ENCODE data around the gene RGS3.

RGS3 gene

DNA sequence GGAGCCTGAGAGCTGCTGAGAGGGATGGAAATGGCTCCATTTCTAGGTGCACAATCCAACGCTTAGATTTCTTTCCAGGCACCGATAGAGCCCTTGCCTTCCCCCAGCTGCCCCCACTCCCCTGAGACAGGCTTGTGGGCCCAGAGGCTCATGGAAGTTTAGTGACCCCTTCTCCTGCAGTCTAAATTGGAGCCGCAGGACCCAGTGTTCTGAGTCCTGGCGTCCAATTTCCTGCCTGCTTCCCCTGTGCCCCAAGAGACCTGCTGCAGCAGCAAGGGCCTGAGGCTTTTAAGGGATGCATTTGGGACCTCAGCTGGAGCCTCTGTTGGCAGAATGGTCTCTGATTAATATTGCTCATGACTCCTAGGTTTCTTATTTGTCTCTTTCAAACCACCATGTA, 61.7 kb downstream of the RGS3 start:
- Histone ChIP-seq H3K27ac (ENCODE audit: low read length) (no peak overlapping the region), H3K27me3 (ENCODE audit: low read depth, low read length) (no peaks in the 10 kb centered on the region), H3K36me3 (ENCODE audit: control insufficient read depth in 1 of 2, insufficient read depth in 2 of 2, low read length in 2 of 2) (peaks cover 0 to 6% of the 10 kb centered on the region in 2 donors), H3K4me1 (ENCODE audit: control insufficient read depth in 1 of 2, insufficient read depth in 2 of 2, low read length in 2 of 2) (peaks cover 44 to 58% of the 10 kb centered on the region in 2 donors), H3K9me3 (ENCODE audit: control insufficient read depth in 1 of 2, low read length in 2 of 2) (no peaks in the 10 kb centered on the region), H3K4me3 (ENCODE audit: low read depth in 1 of 2, low read length in 2 of 2) (no peak overlapping the region)

DNA sequence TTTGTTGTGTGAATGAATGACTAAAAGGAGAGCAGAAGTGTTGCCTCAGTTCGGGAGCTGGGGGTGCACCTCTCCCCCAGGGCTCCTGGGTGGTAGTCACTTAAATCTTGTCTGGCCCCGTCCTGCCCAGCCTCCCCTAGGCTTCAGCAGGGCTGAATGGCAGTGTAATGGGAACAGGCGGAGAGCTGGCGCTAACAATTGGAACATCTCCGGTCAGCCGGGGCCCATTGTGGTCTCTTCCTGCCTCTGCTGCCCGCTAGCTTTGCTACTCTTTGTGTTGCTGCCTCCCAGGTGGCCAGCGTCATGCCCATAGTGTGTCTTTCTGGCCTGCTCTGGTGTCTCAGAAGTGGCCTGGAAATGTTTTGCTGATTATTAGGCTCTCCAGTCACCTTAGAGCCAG, 62.3 kb downstream of the RGS3 start:
- Histone ChIP-seq H3K36me3 (ENCODE audit: control insufficient read depth in 1 of 2, insufficient read depth in 2 of 2, low read length in 2 of 2) (peaks cover 3 to 6% of the 10 kb centered on the region in 2 donors), H3K4me1 (ENCODE audit: control insufficient read depth in 1 of 2, insufficient read depth in 2 of 2, low read length in 2 of 2) (peaks cover 44 to 58% of the 10 kb centered on the region in 2 donors)

DNA sequence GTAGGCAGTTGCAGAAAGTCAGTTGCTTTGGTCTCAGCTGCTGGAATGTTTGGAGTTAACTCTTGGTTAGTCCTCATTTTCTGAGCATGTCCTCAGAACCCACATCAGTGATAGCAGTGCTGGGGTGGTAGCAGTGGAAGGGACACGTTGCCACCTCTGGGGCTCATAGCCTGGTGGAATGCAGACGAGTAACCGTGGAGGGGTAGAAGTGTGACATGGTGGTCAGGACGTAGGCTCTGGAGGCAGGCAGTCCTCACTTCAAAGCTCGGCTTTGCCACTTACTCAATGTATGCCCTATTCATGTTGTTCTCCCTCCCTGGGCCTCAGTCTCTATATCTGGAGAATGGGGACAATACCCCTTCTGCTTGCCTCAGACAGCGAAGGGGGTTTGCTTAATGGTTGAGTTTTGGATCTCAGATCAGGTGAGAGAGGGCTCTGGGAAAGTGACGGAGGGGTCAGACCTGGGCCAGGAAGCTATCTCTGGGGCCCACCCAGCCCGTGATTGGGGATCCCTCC, 62.8 kb downstream of the RGS3 start:
- peaks cover 44 to 58% of the 10 kb centered on the region in 2 donors for H3K4me1 ChIP-seq (ENCODE audit: control insufficient read depth in 1 of 2, insufficient read depth in 2 of 2, low read length in 2 of 2)
- no peaks in the 10 kb centered on the region for H3K27me3 ChIP-seq (ENCODE audit: low read depth, low read length)
- H3K36me3 ChIP-seq (ENCODE audit: control insufficient read depth in 1 of 2, insufficient read depth in 2 of 2, low read length in 2 of 2) = peaks cover 6% of the 10 kb centered on the region in 2 donors
- H3K27ac ChIP-seq (ENCODE audit: low read length) = no peak overlapping the region
- H3K9me3 ChIP-seq (ENCODE audit: control insufficient read depth in 1 of 2, low read length in 2 of 2) = no peaks in the 10 kb centered on the region
- no peak overlapping the region for H3K4me3 ChIP-seq (ENCODE audit: low read depth in 1 of 2, low read length in 2 of 2)

More for the DNA sequence above, 62.3 kb downstream of the RGS3 start:
- H3K4me3 ChIP-seq (ENCODE audit: low read depth in 1 of 2, low read length in 2 of 2) = no peak overlapping the region
- no peaks in the 10 kb centered on the region for H3K27me3 ChIP-seq (ENCODE audit: low read depth, low read length)
- no peak overlapping the region for H3K27ac ChIP-seq (ENCODE audit: low read length)
- no peaks in the 10 kb centered on the region for H3K9me3 ChIP-seq (ENCODE audit: control insufficient read depth in 1 of 2, low read length in 2 of 2)

DNA sequence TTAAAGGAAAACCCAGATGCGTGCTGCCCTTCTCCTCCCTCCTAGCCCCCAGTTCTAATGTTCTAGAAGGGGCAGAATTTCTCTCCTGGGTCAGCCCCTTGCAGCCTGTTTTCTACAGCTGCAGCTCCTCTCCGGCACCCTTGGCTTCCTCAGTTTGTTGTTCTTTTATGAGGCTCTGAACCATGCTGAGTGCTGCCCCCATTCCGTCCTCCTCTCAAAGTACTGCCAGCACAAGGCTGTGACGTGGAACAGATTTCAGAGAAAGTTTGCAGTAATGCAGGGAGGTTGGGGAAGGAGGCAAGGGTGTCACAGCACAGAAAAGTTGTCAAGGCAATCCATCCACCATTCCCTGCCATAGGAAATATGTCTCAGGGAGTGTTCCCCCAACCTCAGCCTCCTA, 63.3 kb downstream of the RGS3 start:
- Histone ChIP-seq H3K4me3 (ENCODE audit: low read depth in 1 of 2, low read length in 2 of 2) (no peak overlapping the region), H3K9me3 (ENCODE audit: control insufficient read depth in 1 of 2, low read length in 2 of 2) (no peaks in the 10 kb centered on the region), H3K4me1 (ENCODE audit: control insufficient read depth in 1 of 2, insufficient read depth in 2 of 2, low read length in 2 of 2) (peaks cover 39 to 55% of the 10 kb centered on the region in 2 donors), H3K27ac (ENCODE audit: low read length) (no peak overlapping the region), H3K36me3 (ENCODE audit: control insufficient read depth in 1 of 2, insufficient read depth in 2 of 2, low read length in 2 of 2) (peaks cover 6% of the 10 kb centered on the region in 2 donors), H3K27me3 (ENCODE audit: low read depth, low read length) (no peaks in the 10 kb centered on the region)

DNA sequence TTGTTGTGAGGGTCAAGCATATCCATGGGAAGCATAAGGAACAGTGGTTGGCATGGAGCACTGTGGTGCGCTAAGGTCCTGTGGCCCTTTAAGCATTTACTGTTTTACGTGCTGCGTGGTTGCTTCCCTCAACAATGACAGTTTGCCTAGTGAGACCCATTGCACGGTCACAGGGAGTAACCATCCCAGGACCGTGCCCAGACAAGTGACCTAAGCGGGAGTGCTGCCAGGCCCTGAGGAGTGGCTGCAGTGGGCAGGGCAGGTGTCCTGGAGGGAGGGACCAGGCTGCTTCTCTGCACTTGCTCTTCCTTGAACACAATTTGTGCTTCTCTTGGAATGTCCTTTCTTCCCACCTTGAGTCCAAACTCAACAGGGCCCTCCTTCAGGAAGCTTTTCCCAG, 64.6 kb downstream of the RGS3 start:
- no peaks in the 10 kb centered on the region for H3K9me3 ChIP-seq (ENCODE audit: control insufficient read depth in 1 of 2, low read length in 2 of 2)
- H3K4me1 ChIP-seq (ENCODE audit: control insufficient read depth in 1 of 2, insufficient read depth in 2 of 2, low read length in 2 of 2) = peaks cover 28 to 43% of the 10 kb centered on the region in 2 donors
- H3K27me3 ChIP-seq (ENCODE audit: low read depth, low read length) = no peaks in the 10 kb centered on the region
- peaks cover 6% of the 10 kb centered on the region in 2 donors for H3K36me3 ChIP-seq (ENCODE audit: control insufficient read depth in 1 of 2, insufficient read depth in 2 of 2, low read length in 2 of 2)
- H3K27ac ChIP-seq (ENCODE audit: low read length) = no peak overlapping the region
- H3K4me3 ChIP-seq (ENCODE audit: low read depth in 1 of 2, low read length in 2 of 2) = no peak overlapping the region

DNA sequence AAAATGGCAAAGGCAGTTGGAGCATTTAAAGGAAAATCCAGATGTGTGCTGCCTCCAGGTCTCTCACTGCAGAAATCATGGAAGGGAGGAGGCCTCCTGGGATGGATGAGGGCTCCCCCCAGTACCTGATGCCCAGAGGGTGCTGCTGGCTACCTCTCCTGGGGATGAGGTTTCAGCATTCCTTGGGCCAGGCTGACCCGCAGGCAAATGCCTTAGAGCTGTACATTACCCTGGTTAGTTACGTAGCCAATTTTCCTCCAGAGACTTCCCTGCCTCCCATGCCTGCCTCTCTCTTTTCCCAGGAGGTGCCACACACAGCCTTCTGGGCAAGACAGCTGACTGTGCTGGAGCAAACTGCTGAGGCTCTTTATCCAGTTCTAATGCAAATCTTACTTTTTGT, 65.3 kb downstream of the RGS3 start:
- peaks cover 21 to 36% of the 10 kb centered on the region in 2 donors for H3K4me1 ChIP-seq (ENCODE audit: control insufficient read depth in 1 of 2, insufficient read depth in 2 of 2, low read length in 2 of 2)
- no peaks in the 10 kb centered on the region for H3K9me3 ChIP-seq (ENCODE audit: control insufficient read depth in 1 of 2, low read length in 2 of 2)
- H3K27ac ChIP-seq (ENCODE audit: low read length) = no peak overlapping the region
- H3K36me3 ChIP-seq (ENCODE audit: control insufficient read depth in 1 of 2, insufficient read depth in 2 of 2, low read length in 2 of 2) = peaks cover 6% of the 10 kb centered on the region in 2 donors
- no peak overlapping the region for H3K4me3 ChIP-seq (ENCODE audit: low read depth in 1 of 2, low read length in 2 of 2)
- H3K27me3 ChIP-seq (ENCODE audit: low read depth, low read length) = no peaks in the 10 kb centered on the region

DNA sequence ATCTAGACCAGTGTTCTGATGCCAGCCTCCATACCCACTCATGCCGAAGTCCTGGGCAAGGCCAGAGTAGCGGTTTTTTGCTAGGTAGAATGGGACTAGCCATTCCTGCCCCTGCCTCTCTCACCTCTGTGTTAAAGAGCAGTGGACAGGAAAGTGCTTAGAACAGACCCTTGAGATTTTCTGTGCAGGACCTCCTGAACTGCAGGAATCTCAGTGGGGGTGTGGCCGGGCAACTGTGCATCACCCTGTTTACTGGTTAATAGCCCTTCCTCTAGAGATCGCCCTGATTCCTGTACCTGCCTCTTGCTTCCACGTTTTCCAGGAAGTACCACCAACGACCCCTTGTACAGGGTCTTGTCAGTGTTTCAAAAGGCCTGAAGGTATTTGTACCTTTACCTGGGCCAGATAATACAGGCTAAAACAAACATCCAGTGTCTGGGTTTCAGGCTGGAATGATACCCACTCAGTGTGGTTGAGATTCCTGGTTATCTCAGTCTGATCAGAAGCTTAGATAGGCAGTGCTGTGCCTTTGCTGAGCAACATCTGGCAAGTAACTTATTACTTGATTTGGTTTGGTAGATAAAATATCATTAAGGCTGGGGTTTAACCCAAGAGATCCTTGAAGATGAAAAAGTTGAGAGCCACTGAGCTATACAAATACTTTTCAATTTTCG, 65.9 kb downstream of the RGS3 start:
- Histone ChIP-seq H3K27ac (ENCODE audit: low read length) (no peak overlapping the region), H3K36me3 (ENCODE audit: control insufficient read depth in 1 of 2, insufficient read depth in 2 of 2, low read length in 2 of 2) (peaks cover 6% of the 10 kb centered on the region in 2 donors), H3K4me1 (ENCODE audit: control insufficient read depth in 1 of 2, insufficient read depth in 2 of 2, low read length in 2 of 2) (peaks cover 14 to 29% of the 10 kb centered on the region in 2 donors), H3K9me3 (ENCODE audit: control insufficient read depth in 1 of 2, low read length in 2 of 2) (no peaks in the 10 kb centered on the region), H3K27me3 (ENCODE audit: low read depth, low read length) (no peaks in the 10 kb centered on the region), H3K4me3 (ENCODE audit: low read depth in 1 of 2, low read length in 2 of 2) (no peak overlapping the region)

DNA sequence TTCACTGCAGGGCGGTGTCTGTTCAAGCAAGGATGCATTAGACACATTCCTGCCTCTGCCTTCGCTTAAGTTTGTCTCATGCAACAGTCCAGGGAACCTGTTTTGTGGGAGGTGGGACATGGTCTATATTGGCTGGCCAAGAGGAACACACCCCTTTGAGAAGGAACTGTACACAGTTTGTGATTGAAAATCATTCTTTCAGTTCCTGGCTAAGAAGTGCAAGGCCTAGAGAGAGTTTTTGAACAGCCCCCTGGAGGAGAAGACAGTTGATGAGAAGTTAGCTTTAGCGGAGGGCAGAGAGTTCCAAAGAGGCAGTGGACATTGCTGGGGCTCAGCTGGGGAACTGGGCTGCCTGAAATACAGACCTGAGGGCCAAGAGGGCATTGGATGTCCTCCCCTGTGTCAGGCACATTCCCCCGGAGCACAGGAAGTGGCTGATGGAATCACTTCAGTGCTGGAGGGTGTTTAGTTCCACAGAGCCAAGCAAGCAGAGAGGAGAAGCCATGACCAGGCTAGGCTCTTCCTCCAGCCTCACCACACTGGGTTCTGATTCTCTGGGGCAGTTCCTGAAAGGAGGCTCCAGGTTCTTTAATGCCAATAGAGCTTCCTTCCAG, 66.6 kb downstream of the RGS3 start:
- Histone ChIP-seq H3K36me3 (ENCODE audit: control insufficient read depth in 1 of 2, insufficient read depth in 2 of 2, low read length in 2 of 2) (peaks cover 6% of the 10 kb centered on the region in 2 donors), H3K4me1 (ENCODE audit: control insufficient read depth in 1 of 2, insufficient read depth in 2 of 2, low read length in 2 of 2) (peaks cover 9 to 22% of the 10 kb centered on the region in 2 donors), H3K4me3 (ENCODE audit: low read depth in 1 of 2, low read length in 2 of 2) (no peak overlapping the region), H3K27me3 (ENCODE audit: low read depth, low read length) (no peaks in the 10 kb centered on the region), H3K9me3 (ENCODE audit: control insufficient read depth in 1 of 2, low read length in 2 of 2) (no peaks in the 10 kb centered on the region), H3K27ac (ENCODE audit: low read length) (no peak overlapping the region)

DNA sequence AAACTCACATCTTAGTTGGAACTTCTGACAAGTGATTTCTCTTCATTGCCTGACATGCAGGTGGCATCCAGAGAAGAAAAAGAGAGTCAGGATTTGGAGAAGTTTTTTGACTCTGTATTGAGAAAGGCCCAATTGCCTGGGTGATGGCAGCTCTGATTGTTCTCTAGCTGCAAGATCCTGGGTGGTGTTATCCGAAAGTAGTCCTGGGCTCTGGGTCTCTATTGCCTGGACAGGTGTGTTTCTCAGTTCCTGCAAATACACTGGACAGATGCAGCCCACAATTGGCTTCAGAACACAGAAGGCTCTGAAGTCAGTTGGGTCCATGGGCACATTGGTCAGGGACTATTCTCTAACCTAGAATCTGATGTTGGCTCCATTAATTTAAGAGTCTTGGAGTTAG, 67.4 kb downstream of the RGS3 start:
- Histone ChIP-seq H3K27me3 (ENCODE audit: low read depth, low read length) (no peaks in the 10 kb centered on the region), H3K27ac (ENCODE audit: low read length) (no peak overlapping the region), H3K4me3 (ENCODE audit: low read depth in 1 of 2, low read length in 2 of 2) (no peak overlapping the region), H3K9me3 (ENCODE audit: control insufficient read depth in 1 of 2, low read length in 2 of 2) (no peaks in the 10 kb centered on the region), H3K4me1 (ENCODE audit: control insufficient read depth in 1 of 2, insufficient read depth in 2 of 2, low read length in 2 of 2) (peaks cover 9 to 19% of the 10 kb centered on the region in 2 donors), H3K36me3 (ENCODE audit: control insufficient read depth in 1 of 2, insufficient read depth in 2 of 2, low read length in 2 of 2) (peaks cover 6% of the 10 kb centered on the region in 2 donors)

DNA sequence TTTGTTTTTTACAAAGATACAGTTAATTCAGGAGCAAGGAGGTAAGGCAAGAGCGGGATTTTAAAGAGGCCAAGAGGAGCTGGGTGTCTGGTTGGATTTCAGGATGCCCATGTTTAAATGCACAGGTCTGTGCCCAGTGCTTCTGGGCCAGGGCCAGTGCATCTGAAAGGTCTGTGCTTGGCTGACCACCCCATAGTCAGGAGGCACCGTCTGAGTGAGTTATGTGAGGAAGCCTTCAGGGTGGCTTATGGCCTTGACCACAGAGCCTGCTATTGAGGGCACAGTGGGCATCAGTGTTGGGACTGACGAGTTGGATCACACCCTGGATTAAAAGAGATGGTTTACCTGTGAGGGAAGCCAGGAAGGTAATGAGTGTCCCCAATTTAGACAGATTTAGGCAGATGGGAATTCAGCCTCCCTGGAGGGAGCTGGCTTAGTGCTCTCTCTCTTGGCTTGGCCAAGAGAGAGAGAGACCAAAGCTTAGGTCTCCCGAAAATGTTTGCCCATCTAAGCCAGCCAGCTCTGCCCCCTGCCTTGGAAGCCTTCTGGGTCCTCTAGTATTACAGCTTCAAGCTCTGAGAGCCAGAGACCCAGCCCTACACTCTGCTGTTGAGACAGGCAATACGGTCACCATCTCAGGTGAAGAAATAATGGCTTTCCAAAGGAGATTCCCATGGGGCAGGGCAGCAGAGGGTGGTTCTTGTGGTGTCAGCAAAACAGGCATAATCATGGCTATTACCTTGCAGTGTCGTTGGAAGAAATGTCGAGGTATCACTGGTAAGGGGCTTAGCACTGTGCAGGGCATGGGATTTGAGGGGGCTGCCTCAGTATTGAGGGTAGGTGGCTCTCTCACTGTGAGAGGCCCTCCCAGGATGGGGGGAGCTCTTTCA, 68.6 kb downstream of the RGS3 start:
- no peak overlapping the region for H3K4me3 ChIP-seq (ENCODE audit: low read depth in 1 of 2, low read length in 2 of 2)
- no peaks in the 10 kb centered on the region for H3K9me3 ChIP-seq (ENCODE audit: control insufficient read depth in 1 of 2, low read length in 2 of 2)
- H3K27ac ChIP-seq (ENCODE audit: low read length) = no peak overlapping the region
- peaks cover 6% of the 10 kb centered on the region in 2 donors for H3K36me3 ChIP-seq (ENCODE audit: control insufficient read depth in 1 of 2, insufficient read depth in 2 of 2, low read length in 2 of 2)
- H3K27me3 ChIP-seq (ENCODE audit: low read depth, low read length) = no peaks in the 10 kb centered on the region
- H3K4me1 ChIP-seq (ENCODE audit: control insufficient read depth in 1 of 2, insufficient read depth in 2 of 2, low read length in 2 of 2) = peaks cover 7 to 11% of the 10 kb centered on the region in 2 donors

DNA sequence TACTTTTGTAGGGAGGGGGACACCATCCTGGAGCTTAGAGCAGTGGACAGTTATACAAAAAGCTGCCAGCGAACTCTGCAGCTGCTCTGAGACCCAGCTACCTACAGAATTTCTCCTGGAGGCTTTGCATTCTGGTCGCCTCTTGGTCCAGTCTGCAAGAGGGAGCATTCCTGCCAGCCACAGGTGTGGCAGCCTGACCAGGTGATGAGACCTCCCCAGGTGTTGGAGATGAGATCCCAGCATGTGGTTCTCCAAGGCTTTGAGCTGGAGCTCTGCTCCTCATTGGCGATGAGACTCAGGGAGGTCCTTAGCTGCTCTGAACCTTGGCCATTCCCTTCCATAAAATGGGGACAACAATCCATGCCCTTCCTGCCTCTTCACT, 69.3 kb downstream of the RGS3 start:
- no peaks in the 10 kb centered on the region for H3K27me3 ChIP-seq (ENCODE audit: low read depth, low read length)
- H3K4me3 ChIP-seq (ENCODE audit: low read depth in 1 of 2, low read length in 2 of 2) = no peak overlapping the region
- H3K4me1 ChIP-seq (ENCODE audit: control insufficient read depth in 1 of 2, insufficient read depth in 2 of 2, low read length in 2 of 2) = peaks cover 4 to 5% of the 10 kb centered on the region in 2 donors
- H3K27ac ChIP-seq (ENCODE audit: low read length) = no peak overlapping the region
- H3K36me3 ChIP-seq (ENCODE audit: control insufficient read depth in 1 of 2, insufficient read depth in 2 of 2, low read length in 2 of 2) = peaks cover 6% of the 10 kb centered on the region in 2 donors
- no peaks in the 10 kb centered on the region for H3K9me3 ChIP-seq (ENCODE audit: control insufficient read depth in 1 of 2, low read length in 2 of 2)
